ENCODE measurements around the gene PLEKHF1.

DNA sequence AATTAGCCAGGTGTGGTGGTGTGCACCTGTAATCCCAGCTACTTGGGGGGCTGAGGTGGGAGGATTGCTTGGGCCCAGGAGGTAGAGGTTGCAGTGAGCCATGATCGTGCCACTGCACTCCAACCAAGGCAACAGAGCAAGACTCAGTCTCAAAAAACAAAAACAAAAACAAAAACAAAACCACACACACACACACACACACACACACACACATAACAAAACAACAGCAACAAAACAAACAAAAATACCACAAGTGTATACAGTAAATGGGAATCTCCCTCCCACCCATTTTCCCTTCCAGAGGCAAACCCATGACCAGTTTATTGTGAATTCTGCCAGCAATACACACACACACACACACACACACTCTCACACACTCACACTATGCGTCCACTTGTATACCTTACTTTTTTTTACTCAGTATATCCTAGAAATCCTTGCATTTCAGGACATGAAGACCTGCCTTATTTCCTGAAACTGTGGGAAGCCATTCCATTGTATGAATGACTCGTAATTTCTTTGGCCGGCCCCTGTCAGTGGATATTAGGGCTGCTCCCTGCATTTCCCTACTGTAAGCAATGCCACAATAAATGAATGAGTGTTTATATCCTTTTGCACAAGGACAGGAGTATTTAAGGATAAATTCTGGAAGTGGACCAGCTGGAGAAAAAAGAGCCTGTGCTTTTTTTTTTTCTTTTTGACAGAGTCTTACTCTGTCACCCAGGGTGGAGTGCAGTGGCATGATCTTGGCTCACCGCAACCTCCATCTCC lies 6.9 kb upstream of the PLEKHF1 start:
- TF ChIP-seq TCF12 (IDR thresholded peaks at IDR 0.05; ENCODE audit: low read depth) (no peak), CEBPB (IDR thresholded peaks at IDR 0.05) (no peak), EP300 (IDR thresholded peaks at IDR 0.05; ENCODE audit: borderline replicate concordance) (no peak), TEAD4 (IDR thresholded peaks at IDR 0.05) (no peak), YY1 (IDR thresholded peaks at IDR 0.05; ENCODE audit: low read depth) (no peak), TAF1 (IDR thresholded peaks at IDR 0.05; ENCODE audit: low read depth) (no peak), EGR1 (IDR thresholded peaks at IDR 0.05) (no peak), ZBTB7A (IDR thresholded peaks at IDR 0.05; ENCODE audit: low read depth) (no peak), RAD21 (IDR thresholded peaks at IDR 0.05; ENCODE audit: low read depth) (no peak)
- TF ChIP-seq, protein P1, sequence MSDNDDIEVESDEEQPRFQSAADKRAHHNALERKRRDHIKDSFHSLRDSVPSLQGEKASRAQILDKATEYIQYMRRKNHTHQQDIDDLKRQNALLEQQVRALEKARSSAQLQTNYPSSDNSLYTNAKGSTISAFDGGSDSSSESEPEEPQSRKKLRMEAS (IDR thresholded peaks at IDR 0.05), result no peak
- TF ChIP-seq, protein P2, sequence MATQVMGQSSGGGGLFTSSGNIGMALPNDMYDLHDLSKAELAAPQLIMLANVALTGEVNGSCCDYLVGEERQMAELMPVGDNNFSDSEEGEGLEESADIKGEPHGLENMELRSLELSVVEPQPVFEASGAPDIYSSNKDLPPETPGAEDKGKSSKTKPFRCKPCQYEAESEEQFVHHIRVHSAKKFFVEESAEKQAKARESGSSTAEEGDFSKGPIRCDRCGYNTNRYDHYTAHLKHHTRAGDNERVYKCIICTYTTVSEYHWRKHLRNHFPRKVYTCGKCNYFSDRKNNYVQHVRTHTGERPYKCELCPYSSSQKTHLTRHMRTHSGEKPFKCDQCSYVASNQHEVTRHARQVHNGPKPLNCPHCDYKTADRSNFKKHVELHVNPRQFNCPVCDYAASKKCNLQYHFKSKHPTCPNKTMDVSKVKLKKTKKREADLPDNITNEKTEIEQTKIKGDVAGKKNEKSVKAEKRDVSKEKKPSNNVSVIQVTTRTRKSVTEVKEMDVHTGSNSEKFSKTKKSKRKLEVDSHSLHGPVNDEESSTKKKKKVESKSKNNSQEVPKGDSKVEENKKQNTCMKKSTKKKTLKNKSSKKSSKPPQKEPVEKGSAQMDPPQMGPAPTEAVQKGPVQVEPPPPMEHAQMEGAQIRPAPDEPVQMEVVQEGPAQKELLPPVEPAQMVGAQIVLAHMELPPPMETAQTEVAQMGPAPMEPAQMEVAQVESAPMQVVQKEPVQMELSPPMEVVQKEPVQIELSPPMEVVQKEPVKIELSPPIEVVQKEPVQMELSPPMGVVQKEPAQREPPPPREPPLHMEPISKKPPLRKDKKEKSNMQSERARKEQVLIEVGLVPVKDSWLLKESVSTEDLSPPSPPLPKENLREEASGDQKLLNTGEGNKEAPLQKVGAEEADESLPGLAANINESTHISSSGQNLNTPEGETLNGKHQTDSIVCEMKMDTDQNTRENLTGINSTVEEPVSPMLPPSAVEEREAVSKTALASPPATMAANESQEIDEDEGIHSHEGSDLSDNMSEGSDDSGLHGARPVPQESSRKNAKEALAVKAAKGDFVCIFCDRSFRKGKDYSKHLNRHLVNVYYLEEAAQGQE (IDR thresholded peaks at IDR 0.05; ENCODE audit: low read depth), result no peak
